Activated gamma-delta T cell (primary cell): ENCODE data around the gene SGSM1.
A peak's percentile ranks its signal among the peaks of the same experiment; 100 is the strongest.

Source experiments
- DNase-seq: peaks from one replicate; lab custom pipeline; 2025; lab: John Stamatoyannopoulos, UW
- total RNA-seq, 2 donors: gene quantifications; one replicate each; lab custom pipeline; 2026; lab: John Stamatoyannopoulos, UW

Gene SGSM1
- 2.8 to 4.4 reads per million in 2 donors for total RNA-seq

- DNase-seq, result peak; percentile 65
These were observed at the start of gene SGSM1 for GRCh38 chr22:24805790-24806662. TSS of gene SGSM1 (plus strand) at chr22:24806211. CDS start at chr22:24806326, 115 bp downstream.

GRCh38 chr22:24758164-24758799 lies 47.7 kb upstream of the SGSM1 start:
- no peak for DNase-seq

- DNase-seq, result no peak
These were observed 46.2 kb upstream of the SGSM1 start for GRCh38 chr22:24759765-24760164.

GRCh38 chr22:24760708-24761306 lies 45.2 kb upstream of the SGSM1 start:
- DNase-seq, result no peak

- no peak for DNase-seq
These were observed 43.9 kb upstream of the SGSM1 start for GRCh38 chr22:24761888-24762675.

GRCh38 chr22:24763872-24764485 lies 42.0 kb upstream of the SGSM1 start:
- DNase-seq, result no peak

GRCh38 chr22:24765166-24765565 lies 40.8 kb upstream of the SGSM1 start:
- DNase-seq, result no peak

GRCh38 chr22:24768537-24769374 lies 37.3 kb upstream of the SGSM1 start:
- DNase-seq, result no peak

- DNase-seq, result no peak
These were observed 33.4 kb upstream of the SGSM1 start for GRCh38 chr22:24772493-24773220.

GRCh38 chr22:24775769-24776492 lies 30.1 kb upstream of the SGSM1 start:
- DNase-seq, result no peak

- DNase-seq, result no peak
These were observed 29.5 kb upstream of the SGSM1 start for GRCh38 chr22:24776525-24776924.

GRCh38 chr22:24789516-24789915 lies 16.5 kb upstream of the SGSM1 start:
- no peak for DNase-seq

GRCh38 chr22:24791362-24791761 lies 14.6 kb upstream of the SGSM1 start:
- no peak for DNase-seq

GRCh38 chr22:24796056-24796455 lies 10.0 kb upstream of the SGSM1 start:
- DNase-seq, result no peak

- no peak for DNase-seq
These were observed 9.2 kb upstream of the SGSM1 start for GRCh38 chr22:24796860-24797259.

GRCh38 chr22:24801901-24802465 lies 4.0 kb upstream of the SGSM1 start:
- DNase-seq, result no peak

GRCh38 chr22:24803064-24803542 lies 2.9 kb upstream of the SGSM1 start:
- DNase-seq, result no peak

- DNase-seq, result no peak
These were observed 621 bp downstream of the SGSM1 start for GRCh38 chr22:24806663-24807001.
